Lower leg skin (tissue), 4 donors: ENCODE results near the gene ASF1B. TPM values are rescaled to one million over a fixed set of nuclear protein-coding genes. Genes with fewer than 3 reads are reported as not detected.

Experiments
- DNase-seq, 2 donors: peaks; one replicate each; pipeline ENCODE4 v3.0.0-alpha.2; 2019; ENCODE audit warnings: low spot score in 2 of 2
- H3K4me3 ChIP-seq: fragments of 200-600 bp; sonication (generic); 2 replicates; pipeline ENCODE4 v1.5.1; 2017; ENCODE audit warnings: mild to moderate bottlenecking, low read depth; ENCODE audit not compliant: poor library complexity, severe bottlenecking
- POLR2A ChIP-seq, 2 donors: fragments of 450-650 bp; IDR thresholded peaks; one replicate each; pipeline ENCODE4 v1.6.1; 2016 to 2017; ENCODE audit warnings: antibody characterized with exemption in 2 of 2, mild to moderate bottlenecking in 1 of 2, moderate library complexity in 1 of 2
- WGBS, 2 donors: methylation state at CpG; one replicate each; pipeline ENCODE4 v1.1.5; 2018; 5-methylcytosine and 5-hydroxymethylcytosine counted together
- intact Hi-C: fragments of 100-400 bp; cut with DNase I; formaldehyde crosslinking; loops from one replicate; pipeline ENCODE4 v1.15.0; 2023; ENCODE audit warnings: low total_unique reads
- total RNA-seq, 4 donors: library from RNA; depleted of rRNA; stranded (reverse); fragments of >200 nt; gene quantifications; one replicate each; pipeline ENCODE4 v1.1.0, GENCODE V29; 2016
- TF ChIP-seq, protein P1 (sequence below), 3 donors: fragments of 450-650 bp; IDR thresholded peaks; one replicate each; pipeline ENCODE4 v1.5.1; 2016; ENCODE audit warnings: antibody characterized with exemption in 3 of 3, mild to moderate bottlenecking in 3 of 3, moderate library complexity in 2 of 3

Gene ASF1B
- total RNA-seq, 4 donors from 2014 or later = 1.6 to 3.2 (median 2.3) TPM; not detected in 1

DNA sequence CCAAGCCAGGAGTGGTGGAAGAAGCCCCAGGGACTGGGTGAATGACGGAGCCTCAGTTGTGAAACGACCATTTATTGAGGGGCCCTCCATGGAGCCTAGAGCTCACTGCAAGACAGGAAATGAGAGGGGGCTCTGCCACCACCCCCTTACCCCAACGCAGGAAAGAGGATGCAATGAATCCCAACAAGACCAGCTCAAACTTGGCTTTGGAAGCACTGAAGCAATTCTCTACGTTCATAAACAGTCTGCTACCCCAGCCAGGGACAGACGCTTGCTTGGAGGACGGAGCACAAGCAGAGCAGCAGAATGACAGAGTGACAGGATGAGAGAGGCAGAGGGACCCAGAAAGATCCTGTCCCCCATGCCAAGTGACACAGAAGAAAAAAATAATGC, 19.9 kb downstream of the ASF1B start:
- TF ChIP-seq, protein P1, sequence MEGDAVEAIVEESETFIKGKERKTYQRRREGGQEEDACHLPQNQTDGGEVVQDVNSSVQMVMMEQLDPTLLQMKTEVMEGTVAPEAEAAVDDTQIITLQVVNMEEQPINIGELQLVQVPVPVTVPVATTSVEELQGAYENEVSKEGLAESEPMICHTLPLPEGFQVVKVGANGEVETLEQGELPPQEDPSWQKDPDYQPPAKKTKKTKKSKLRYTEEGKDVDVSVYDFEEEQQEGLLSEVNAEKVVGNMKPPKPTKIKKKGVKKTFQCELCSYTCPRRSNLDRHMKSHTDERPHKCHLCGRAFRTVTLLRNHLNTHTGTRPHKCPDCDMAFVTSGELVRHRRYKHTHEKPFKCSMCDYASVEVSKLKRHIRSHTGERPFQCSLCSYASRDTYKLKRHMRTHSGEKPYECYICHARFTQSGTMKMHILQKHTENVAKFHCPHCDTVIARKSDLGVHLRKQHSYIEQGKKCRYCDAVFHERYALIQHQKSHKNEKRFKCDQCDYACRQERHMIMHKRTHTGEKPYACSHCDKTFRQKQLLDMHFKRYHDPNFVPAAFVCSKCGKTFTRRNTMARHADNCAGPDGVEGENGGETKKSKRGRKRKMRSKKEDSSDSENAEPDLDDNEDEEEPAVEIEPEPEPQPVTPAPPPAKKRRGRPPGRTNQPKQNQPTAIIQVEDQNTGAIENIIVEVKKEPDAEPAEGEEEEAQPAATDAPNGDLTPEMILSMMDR (IDR thresholded peaks at IDR 0.05) = no peak
- no peak for TF ChIP-seq POLR2A (IDR thresholded peaks at IDR 0.05)
- H3K4me3 ChIP-seq = peak overlapping the region; percentile 95
- DNase-seq = no peak
- intact Hi-C loops = no loop called here
- WGBS, 2 donors = 5 to 8% methylated on average over 6 of the region's 6 CpGs

DNA sequence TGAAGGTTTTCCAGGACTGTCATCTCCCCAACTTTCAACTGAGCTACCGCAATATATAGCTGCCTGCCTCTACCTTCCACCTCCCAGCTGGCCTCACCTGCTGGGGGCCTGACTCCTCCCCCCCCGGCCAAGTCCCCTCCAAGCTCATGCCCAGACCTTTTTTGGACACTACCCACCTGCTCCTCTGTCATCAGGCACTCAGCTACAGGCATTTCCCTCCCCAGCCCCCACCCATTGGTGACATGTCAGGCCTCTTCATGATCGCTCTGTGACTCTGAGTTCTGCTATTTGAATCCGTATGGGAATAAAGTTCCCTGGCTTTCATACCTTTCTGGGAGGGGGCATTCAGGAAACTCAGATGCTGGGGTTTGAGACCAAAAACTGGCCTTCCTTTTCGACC, 20.6 kb downstream of the ASF1B start:
- no peak for DNase-seq
- TF ChIP-seq POLR2A (IDR thresholded peaks at IDR 0.05) = no peak
- TF ChIP-seq, protein P1 (IDR thresholded peaks at IDR 0.05) = no peak
- WGBS, 2 donors = 79 to 84% methylated on average over 5 of the region's 5 CpGs
- H3K4me3 ChIP-seq = no peak overlapping the region
- intact Hi-C loops = no loop called here

DNA sequence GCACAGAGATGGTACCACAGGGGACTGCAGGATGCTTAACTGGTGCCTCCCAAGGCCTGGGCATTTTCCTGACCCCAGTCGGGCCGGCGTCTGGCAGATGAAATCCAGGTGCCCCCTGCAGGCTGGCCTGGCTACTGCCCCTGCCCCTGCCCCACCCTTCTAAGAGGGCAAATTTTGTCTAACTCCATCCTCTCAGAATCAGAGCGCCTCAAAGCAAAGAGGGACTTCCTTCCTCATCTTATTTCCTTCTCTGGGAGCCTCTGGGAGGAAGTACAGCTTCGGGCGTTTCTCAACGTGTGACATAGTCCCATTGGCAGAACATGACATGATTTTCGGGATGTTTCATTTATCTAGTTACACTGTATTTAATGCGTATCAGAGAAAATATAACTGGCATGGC, 21.5 kb downstream of the ASF1B start:
- WGBS, 2 donors = 53 to 54% methylated on average over 9 of the region's 9 CpGs
- intact Hi-C loops = no loop called here
- TF ChIP-seq POLR2A (IDR thresholded peaks at IDR 0.05) = no peak
- TF ChIP-seq, protein P1 (IDR thresholded peaks at IDR 0.05) = no peak
- peak in 1 of 2 donors; percentile 89 for DNase-seq
- no peak overlapping the region for H3K4me3 ChIP-seq

DNA sequence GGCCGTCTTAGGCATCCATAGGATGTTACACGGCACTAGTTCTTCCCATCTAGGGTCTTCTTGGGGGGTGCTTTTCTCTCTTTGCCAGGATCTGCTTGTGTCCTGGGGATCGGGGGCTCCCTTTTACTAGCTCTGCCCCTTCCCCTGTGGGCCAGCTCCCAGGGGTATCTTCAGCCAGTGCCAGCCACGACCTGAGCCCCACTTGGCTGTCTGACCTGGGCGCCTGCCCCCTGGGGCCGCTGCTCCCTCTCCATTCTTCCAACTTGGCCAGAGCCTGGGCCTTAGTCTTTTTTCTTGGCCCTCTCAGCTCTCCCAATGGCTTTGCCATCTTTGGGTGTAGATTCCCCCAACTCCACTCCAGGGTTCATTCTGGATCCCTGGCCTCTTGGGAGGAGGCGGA, 21.9 kb downstream of the ASF1B start:
- 87 to 90% methylated on average over 7 of the region's 7 CpGs for WGBS, 2 donors
- TF ChIP-seq POLR2A (IDR thresholded peaks at IDR 0.05) = no peak
- TF ChIP-seq, protein P1 (IDR thresholded peaks at IDR 0.05) = no peak
- H3K4me3 ChIP-seq = no peak overlapping the region
- DNase-seq = no peak
- intact Hi-C loops = no loop called here

DNA sequence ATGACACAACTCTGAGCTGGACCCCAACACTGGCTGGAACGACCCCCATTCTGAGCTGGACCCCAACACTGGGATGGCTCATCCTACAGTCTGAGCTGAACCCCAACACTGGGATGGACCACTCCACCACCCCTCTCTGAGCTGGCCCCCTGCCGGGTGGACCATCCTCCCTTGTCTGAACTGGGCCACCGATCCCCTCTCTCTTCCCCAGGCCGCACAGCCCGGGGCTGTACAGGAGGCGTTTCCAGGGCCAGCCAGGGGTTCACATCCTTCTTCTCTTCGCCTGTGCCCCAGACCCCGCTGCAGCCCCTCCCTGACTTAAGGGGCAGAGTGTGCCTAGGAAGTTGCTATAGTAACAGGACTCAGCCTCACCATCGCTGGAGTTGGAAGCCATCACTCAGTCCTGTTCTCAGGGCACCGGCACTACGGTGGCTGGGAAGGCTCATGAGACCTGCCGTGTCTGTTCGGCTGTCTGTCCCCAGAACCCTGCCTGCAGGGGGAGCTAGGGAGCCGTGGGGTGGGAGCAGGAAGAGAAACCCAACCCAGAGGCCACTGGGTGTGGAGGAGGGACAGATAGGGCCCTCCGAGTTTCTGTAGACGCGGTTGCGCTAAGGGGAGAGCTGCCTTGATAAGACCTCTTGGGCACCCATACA, 22.5 kb downstream of the ASF1B start:
- DNase-seq = no peak
- 80 to 82% methylated on average over 17 to 18 of the region's 18 CpGs for WGBS, 2 donors
- intact Hi-C loops = no loop called here
- no peak overlapping the region for H3K4me3 ChIP-seq
- TF ChIP-seq POLR2A (IDR thresholded peaks at IDR 0.05) = no peak
- TF ChIP-seq, protein P1 (IDR thresholded peaks at IDR 0.05) = no peak
